Stimulated activated CD4-positive, alpha-beta T cell treated with anti-CD3 and anti-CD28 coated beads, Interleukin-2, amount 100 ng/mL, for 24 hours (primary cell): Measurements from ENCODE around the gene CD81.
A peak's percentile ranks its signal among the peaks of the same experiment; 100 is the strongest.

ENCODE experiments used
- DNase-seq, 2 donors: peaks; one replicate each; pipeline ENCODE4 v3.0.0-alpha.2; 2020

CD81 gene

GRCh38 chr11:2409611-2410468 is 32.7 kb downstream of the CD81 start:
- DNase-seq, result no peak

DNA sequence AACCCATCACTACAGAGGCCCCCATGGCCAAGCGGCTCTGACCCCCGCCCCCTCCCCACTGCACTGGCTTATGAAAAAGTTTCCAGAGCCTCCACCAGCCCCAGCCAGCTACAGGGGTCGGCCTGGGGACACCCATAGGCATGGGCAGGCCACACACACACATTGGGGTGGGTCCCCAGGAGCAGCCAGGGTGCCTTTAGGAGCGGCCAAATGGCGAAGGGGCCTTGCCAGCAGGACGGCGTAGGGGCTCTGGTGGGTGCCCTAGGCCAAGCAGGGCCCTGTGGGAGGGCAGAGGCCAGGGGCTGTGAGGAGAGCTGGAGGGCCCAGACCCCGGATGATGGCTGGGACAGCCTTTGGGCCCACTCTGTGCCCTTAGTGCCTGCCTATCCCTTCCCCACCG is 33.5 kb downstream of the CD81 start:
- DNase-seq, result no peak

DNA sequence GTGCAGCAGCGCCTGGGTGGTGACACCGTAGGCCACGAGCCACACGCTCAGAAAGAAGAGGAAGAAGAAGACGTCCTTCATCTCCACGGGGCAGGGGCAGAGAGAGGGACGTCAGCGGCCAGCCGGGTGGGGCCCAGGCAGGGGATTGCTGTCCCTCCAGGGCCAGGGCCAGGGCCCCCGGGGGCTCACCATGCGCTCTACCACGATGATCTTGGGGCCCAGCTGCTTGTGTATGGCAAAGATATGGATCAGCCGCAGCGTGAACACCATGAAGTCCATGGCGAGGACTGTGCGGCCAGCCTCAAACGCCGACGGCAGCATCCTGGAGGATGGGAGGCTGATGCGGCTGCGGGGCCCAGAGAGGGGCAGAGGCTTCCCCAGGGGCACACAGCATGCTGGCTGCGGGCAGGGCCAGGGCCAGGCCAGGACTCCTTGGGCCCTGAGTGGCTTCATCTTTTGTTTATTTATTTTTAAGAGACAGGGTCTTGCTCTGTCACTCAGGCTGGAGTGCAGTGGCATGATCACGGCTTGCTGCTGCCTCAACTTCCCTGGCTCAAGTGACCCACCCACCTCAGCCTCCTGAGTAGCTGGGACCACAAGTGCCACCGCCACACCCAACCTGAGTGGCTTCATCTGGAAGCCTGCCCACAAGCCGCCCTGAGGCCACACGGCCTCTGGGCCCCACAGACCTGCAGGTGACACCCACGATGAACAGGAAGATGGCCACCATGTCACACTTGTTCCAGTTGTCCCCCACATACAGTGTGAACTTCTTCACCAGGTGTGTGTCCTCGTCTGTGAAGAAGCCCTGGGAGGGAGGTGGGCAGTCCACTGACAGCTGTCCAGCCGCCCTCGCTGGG is 34.6 kb downstream of the CD81 start:
- DNase-seq, result no peak

GRCh38 chr11:2412323-2412722 is 35.2 kb downstream of the CD81 start:
- no peak for DNase-seq

DNA sequence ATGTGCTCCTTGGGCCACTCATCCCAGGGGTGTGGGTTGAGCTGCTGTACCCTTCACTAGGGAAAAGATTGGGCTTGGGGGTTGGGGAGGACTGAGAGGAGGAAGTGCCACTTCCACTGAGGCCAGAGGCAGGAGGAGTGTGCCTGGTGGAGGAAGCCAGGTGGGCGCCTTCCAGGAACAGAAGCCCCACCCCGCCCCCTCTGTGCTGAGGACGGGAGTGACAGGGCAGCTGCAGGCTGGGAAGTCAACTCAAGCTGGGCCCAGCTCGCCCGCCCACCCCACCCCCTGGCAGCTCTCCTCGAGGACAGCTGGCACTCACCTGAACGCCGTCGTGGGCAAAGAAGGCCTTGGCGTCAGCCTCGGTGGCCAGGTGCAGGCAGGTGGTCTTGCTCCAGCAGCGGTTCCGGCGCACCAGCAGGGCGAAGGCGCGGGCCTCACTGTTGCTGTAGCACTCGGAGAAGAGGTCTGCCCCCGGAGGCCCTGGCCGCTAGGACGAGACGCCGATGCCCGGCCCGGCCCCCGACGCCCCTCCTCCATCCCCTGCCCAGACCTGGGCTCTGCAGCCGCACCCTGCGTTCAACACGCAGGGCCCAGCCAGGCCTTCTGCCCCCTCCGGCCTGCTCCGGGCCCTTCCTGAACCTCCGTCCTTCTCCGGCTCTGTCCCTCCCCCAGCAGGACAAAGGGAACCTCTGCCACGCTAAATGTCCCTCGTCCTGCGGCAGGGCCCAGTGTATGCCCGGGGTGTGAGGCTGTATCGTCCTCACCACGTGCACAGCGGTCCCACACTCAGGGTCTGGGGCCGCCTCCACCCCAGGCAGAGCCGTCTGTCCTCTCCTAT is 36.9 kb downstream of the CD81 start:
- DNase-seq, result no peak

DNA sequence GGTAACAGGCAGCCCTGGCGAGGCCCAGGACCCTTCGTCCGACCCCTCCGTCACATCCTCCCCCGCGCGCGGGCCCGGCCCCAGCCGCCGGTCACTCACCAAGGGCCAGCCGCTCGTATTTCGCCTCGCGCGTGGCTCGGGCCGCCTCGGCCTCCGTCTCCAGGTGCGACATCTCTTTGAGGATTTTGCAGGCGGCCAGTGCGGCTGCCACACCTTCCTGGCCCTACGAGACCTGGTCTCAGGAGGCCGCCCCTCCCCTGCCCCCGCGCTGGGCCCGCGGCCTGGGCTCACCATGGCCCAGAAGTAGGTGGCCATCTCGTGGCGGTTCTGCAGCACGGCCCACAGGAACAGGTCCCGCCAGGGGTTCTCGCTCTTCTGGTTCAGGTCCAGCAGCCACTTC is 37.5 kb downstream of the CD81 start:
- DNase-seq, result no peak

DNA sequence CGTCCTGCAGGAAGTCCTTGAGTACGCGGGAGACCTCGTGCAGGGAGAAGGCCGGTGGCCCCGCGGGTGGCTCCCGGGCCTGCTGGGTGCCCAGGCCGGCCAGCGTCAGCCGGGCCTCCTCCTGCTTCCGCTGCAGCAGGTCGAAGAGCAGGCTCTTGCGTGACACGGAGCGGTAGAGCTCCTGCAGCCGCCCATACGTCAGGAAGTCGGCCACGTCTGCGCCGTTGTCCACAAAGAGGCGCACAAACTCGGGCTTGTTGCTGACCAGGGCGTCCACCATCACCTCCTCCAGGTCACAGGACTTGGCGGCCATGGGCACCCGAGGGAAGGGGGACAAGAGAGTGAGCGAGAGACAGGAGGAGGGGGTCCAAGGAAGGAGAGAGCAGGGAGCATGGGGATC is 38.1 kb downstream of the CD81 start:
- DNase-seq, result no peak

DNA sequence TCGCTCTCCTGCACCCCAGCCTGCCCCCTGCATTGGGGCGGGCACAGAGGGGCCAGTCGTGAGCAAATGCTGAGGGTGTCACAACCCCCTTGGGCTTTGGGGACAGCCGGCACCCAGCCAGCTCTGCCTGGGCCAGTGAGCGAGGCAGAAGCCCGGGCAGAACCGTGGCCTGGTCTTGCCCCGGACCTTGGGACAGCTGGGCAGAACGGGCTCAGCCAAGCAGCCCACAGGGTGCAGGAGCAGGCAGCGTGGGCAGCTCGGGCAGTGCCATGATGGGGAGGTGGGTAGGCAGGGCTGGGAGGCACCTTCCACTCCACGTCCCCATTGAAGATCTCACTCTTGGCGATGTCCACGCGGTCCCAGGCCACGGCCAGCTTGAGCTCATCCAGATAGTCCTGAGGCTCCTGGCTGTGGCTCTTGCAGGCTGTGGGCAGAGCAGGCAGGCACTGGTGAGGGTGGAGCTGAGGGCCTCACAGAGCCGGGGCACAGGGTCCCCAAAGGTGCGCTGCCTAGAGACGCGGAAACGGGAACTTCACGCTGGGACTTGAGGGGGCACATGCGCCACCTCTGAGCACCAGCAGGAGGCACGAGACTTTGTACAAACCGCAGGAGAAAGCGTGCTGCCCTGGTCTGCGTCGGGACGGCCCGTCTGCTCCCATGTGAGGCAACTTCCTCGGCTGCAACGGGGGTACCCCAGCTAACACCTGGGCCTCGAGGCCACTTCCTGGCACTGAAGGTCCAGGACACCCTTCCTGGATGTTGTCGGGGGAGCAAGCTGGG is 38.7 kb downstream of the CD81 start:
- no peak for DNase-seq

GRCh38 chr11:2416765-2417164 is 39.7 kb downstream of the CD81 start:
- no peak for DNase-seq

DNA sequence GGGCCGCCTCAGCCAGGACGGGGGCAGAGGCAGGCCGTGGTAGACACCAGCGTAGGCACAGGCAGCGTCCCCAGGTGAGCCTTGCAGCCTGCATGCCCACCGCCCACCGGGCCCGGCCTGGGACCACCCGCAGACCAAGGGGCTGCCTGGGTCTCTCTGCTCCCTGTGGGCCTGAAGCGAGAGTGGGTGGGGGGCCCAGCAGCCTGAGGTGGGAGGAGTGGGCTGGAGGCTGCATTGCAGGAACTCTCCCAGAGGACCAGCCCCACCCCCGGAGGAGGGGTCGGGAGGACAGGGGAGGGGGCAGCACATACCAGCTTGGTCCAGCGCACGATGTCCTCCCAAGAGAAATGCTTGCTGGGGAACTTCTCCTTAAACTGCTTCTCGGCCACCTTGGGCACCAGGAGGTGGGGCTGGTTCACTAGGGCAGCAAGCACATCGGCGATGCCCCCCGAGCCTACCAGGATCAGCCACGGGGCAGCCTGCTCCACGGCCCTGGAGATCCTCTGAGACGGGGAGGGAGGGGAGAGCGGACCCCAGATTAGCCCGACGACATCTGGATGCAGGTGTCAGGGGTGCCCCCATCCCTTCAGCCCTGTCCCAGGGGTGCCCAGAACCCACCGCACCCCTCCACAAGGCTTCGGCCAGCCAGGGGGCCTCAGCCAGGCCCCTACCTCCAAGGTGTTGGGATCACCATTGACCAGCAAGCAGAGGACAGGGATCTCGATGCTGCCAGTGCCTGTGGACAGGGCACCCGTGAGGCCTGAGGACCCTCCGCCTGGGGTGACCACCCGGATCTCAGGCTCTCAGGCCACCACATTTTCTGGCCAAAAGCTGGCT is 41.0 kb downstream of the CD81 start:
- no peak for DNase-seq

GRCh38 chr11:2418693-2419360 is 41.7 kb downstream of the CD81 start:
- DNase-seq, result no peak

- peak; percentile 68 to 74 for DNase-seq
Observed at GRCh38 chr11:2419638-2420501, 42.8 kb downstream of the CD81 start.

DNA sequence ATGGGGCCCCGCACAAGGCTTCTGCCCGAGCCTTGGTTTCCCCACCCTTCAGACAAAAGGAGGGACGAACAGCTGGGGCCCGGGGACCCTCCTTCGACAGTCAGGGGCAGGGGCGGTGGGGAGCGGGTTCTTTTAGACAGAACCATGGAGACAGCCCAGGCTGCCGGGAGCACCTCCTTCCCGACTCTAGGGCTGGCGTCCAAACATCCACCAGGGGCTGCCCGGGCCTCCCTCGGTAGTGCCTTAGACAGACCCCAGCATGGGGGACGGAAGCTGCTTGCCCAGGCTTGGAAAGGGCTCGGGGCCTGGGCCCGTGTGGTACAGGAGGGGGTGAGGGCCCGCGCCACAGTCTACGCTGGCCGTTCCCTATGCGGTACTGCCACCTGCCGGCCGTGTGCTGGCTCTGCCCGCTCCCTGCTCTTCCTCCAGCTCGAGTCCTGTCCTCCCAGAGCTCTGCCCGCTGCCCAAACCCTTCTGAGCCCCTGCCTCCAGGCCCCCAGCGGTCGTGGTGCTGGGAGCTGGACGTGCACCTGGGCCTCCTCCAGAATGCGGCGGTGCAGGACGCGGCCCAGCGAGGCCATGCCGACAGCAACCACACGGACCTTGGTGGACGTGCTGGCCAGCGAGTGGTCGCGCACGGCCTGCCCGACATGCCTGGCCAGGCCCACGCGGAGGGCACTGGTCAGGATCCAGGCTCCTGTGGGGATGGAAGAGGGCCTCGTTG is 43.6 kb downstream of the CD81 start:
- DNase-seq, result peak; percentile 79 to 81

GRCh38 chr11:2421226-2421994 is 44.3 kb downstream of the CD81 start:
- no peak for DNase-seq

DNA sequence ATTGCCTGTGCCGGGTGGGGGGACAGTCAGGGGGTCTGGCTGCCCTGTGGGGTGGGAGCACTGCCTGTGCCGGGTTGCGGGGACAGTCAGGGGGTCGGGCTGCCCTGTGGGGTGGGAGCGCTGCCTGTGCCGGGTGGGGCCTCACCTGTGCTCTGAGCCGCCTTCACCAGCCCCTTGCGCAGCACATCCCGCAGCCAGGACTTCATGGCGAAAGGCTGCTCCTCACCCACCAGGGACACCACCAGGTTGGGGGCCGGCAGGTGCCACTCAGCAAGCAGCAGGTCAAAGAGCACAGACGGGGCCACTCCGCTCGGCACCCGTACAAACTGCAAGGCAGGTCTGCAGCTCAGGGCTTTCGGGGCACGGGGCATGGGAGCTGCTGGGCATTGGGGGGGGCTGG is 44.9 kb downstream of the CD81 start:
- no peak for DNase-seq

GRCh38 chr11:2422461-2423156 is 45.5 kb downstream of the CD81 start:
- DNase-seq, result no peak
